ENCODE results near the gene IFNA13. TPM values are rescaled to one million over a fixed set of nuclear protein-coding genes. Genes with fewer than 3 reads are reported as not detected.

The IFNA13 gene
- total and polyA plus RNA-seq, 2 donors (not counting 3 experiments of a cell fraction or from before 2014, with no cell fraction given): not detected

DNA sequence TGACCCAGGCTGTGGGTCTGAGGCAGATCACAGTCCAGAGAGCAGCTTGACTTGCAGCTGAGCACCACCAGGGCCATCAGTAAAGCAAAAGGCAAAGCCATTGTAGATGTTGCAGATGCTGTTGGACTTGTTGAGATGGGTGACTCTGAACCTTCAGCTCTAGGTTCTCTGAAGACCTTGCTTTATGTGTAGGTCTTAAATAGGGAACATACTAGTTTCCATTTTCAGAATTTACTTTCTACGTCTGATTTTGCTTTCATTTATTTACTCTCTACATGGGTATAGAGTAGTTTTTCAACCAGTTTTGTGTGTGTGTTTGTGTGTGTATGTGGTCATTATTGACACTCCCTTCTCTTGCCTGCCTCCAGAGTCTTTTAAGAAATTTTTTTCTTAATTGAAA, 17.1 kb downstream of the IFNA13 start, which contains the start of gene IFNA6:
IFNA6 (minus strand) TSS at position 101 of the 400 bp plus-strand sequence; CDS start at position 101, 0 bp downstream.
- TF ChIP-seq GATA2 (IDR thresholded peaks at IDR 0.05; ENCODE audit: insufficient read depth, insufficient read length, low read depth, low read length) (no peak), POLR2A (IDR thresholded peaks at IDR 0.05; ENCODE audit: low read depth, low read length) (no peak), POLR2AphosphoS5 (IDR thresholded peaks at IDR 0.05; ENCODE audit: insufficient read depth, low read depth, low read length) (no peak), FOS (IDR thresholded peaks at IDR 0.05; ENCODE audit: borderline replicate concordance, insufficient read depth, low read length) (no peak), JUN (IDR thresholded peaks at IDR 0.05; ENCODE audit: borderline replicate concordance, insufficient read depth, insufficient read length, low read depth) (no peak), EZH2 (IDR thresholded peaks at IDR 0.05; ENCODE audit: borderline replicate concordance, low read depth, low read length, severe bottlenecking) (no peak), MYC (IDR thresholded peaks at IDR 0.05; ENCODE audit: low read depth, low read length) (no peak)
- TF ChIP-seq, protein P1, sequence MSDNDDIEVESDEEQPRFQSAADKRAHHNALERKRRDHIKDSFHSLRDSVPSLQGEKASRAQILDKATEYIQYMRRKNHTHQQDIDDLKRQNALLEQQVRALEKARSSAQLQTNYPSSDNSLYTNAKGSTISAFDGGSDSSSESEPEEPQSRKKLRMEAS (IDR thresholded peaks at IDR 0.05; ENCODE audit: insufficient read depth, insufficient read length): no peak
- TF ChIP-seq, protein P2, sequence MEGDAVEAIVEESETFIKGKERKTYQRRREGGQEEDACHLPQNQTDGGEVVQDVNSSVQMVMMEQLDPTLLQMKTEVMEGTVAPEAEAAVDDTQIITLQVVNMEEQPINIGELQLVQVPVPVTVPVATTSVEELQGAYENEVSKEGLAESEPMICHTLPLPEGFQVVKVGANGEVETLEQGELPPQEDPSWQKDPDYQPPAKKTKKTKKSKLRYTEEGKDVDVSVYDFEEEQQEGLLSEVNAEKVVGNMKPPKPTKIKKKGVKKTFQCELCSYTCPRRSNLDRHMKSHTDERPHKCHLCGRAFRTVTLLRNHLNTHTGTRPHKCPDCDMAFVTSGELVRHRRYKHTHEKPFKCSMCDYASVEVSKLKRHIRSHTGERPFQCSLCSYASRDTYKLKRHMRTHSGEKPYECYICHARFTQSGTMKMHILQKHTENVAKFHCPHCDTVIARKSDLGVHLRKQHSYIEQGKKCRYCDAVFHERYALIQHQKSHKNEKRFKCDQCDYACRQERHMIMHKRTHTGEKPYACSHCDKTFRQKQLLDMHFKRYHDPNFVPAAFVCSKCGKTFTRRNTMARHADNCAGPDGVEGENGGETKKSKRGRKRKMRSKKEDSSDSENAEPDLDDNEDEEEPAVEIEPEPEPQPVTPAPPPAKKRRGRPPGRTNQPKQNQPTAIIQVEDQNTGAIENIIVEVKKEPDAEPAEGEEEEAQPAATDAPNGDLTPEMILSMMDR (IDR thresholded peaks at IDR 0.05; ENCODE audit: extremely low read depth in 1 of 2, insufficient read depth in 1 of 2, low read depth in 1 of 2, low read length in 2 of 2): no peak
- Histone ChIP-seq H3K27me3 (ENCODE audit: control insufficient read depth in 2 of 2, insufficient read depth in 2 of 2, low read length in 2 of 2) (peaks cover 11 to 40% of the 10 kb centered on the region in 2 experiments), H3K4me1 (ENCODE audit: control insufficient read depth, extremely low read depth, insufficient read depth, low read length) (no peaks in the 10 kb centered on the region), H3K36me3 (ENCODE audit: control insufficient read depth in 2 of 2, extremely low read depth in 1 of 2, insufficient read depth in 2 of 2, low read length in 2 of 2) (no peaks in the 10 kb centered on the region), H3K4me2 (ENCODE audit: insufficient read depth, low read length) (no peak within 1 kb of the TSS), H3K9me1 (replicated peaks; ENCODE audit: control insufficient read depth, extremely low read depth, insufficient read depth, low read length) (no peaks in the 10 kb centered on the region), H3K79me2 (ENCODE audit: control insufficient read depth, insufficient read depth, low read length) (no peaks in the 10 kb centered on the region), H3K9ac (replicated peaks; ENCODE audit: extremely low read depth, insufficient read depth, low read length) (no peak within 1 kb of the TSS), H3K27ac (ENCODE audit: insufficient read depth, low read depth, low read length) (no peak within 1 kb of the TSS), H2AFZ (ENCODE audit: low read depth, low read length) (no peak within 1 kb of the TSS), H3K4me3 (replicated peaks in 1 of 3; ENCODE audit: insufficient read depth in 1 of 3, low read depth in 1 of 3, low read length in 3 of 3) (no peak within 1 kb of the TSS), H3K9me3 (replicated peaks; ENCODE audit: control insufficient read depth, insufficient read depth, low read length) (no peaks in the 10 kb centered on the region), H4K20me1 (replicated peaks; ENCODE audit: control insufficient read depth, extremely low read depth, insufficient read depth, low read length) (no peaks in the 10 kb centered on the region)
- dilution Hi-C loops (cut with MboI; ENCODE audit: extremely low pct_ligation_motif_present, low sequenced_read_pairs) (no loop called here), intact Hi-C loops (cut with micrococcal nuclease) (no loop called here)
- CTCF ChIA-PET: interaction anchor here (1.4 to 2.0 kb wide), 2 partner anchors 24 to 45 kb away, joined by 3 to 7 read pairs; no protein-coding TSS in a partner anchor
- DNase-seq (ENCODE audit: low read depth, low spot score) (no peak), FAIRE-seq (no peak)
- POLR2A ChIA-PET: no interaction called here
- no TSS peak for BruUV-seq (replicated peaks)
